LNCaP clone FGC (cell line): ENCODE data around the gene UHRF2.

Source experiments
- DNase-seq: peaks from one replicate; pipeline ENCODE4 v3.0.0-alpha.2; 2011; ENCODE audit warnings: low read depth
- H3K4me3 ChIP-seq: 2 replicates; pipeline ENCODE4 v1.5.1; 2011; ENCODE audit warnings: mild to moderate bottlenecking, low read depth, low read length, control low read depth
- CTCF ChIP-seq: IDR thresholded peaks from 2 replicates; pipeline ENCODE4 v1.5.1; 2012; ENCODE audit warnings: mild to moderate bottlenecking; ENCODE audit not compliant: control insufficient read depth, insufficient read depth; ENCODE audit errors: extremely low read depth

The UHRF2 gene

GRCh38 chr9:6543204-6543603 lies 130.2 kb downstream of the UHRF2 start:
- no peak for DNase-seq
- no peak for TF ChIP-seq CTCF
- H3K4me3 ChIP-seq: no peak overlapping the region

GRCh38 chr9:6545017-6545691 lies 132.2 kb downstream of the UHRF2 start:
- TF ChIP-seq CTCF: no peak
- H3K4me3 ChIP-seq: no peak overlapping the region
- no peak for DNase-seq

GRCh38 chr9:6549106-6549800 lies 136.3 kb downstream of the UHRF2 start:
- no peak overlapping the region for H3K4me3 ChIP-seq
- TF ChIP-seq CTCF: no peak
- DNase-seq: no peak

- no peak for DNase-seq
- H3K4me3 ChIP-seq: no peak overlapping the region
- no peak for TF ChIP-seq CTCF
Observed at GRCh38 chr9:6551136-6551535, 138.1 kb downstream of the UHRF2 start.

- no peak for DNase-seq
- H3K4me3 ChIP-seq: no peak overlapping the region
- TF ChIP-seq CTCF: no peak
Observed at GRCh38 chr9:6552033-6552432, 139.0 kb downstream of the UHRF2 start.

- no peak overlapping the region for H3K4me3 ChIP-seq
- DNase-seq: no peak
- no peak for TF ChIP-seq CTCF
Observed at GRCh38 chr9:6552498-6553121, 139.6 kb downstream of the UHRF2 start.
